A549 (cell line): ENCODE measurements around the gene ZNF534. TPM values are rescaled to one million over a fixed set of nuclear protein-coding genes. Genes with fewer than 3 reads are reported as not detected.

Experiments used
- ATAC-seq, 2 experiments: fragments of 200-7000 bp in 1 of 2; fragments of >200 bp in 1 of 2; cut with Nextera tagmentation in 1 of 2; cut with Tn5 transposase in 1 of 2; 3 replicates each; pipeline versions ENCODE4 v1.8.0 to v1.9.1; 2018 to 2020; ENCODE audit warnings: mild to moderate bottlenecking in 1 of 2, moderate library complexity in 1 of 2
- CTCF ChIA-PET: fragments of 300-600 bp; sonication (Branson Sonifier 250); formaldehyde crosslinking; extraction: SDS; loops from one replicate; lab custom pipeline; 2021; ENCODE audit warnings: antibody characterized with exemption, inconsistent platforms; lab: Yijun Ruan, JAX
- POLR2A ChIA-PET: fragments of 350-600 bp; formaldehyde crosslinking; extraction: SDS; loops from one replicate; lab custom pipeline; 2021; ENCODE audit warnings: antibody characterized with exemption, inconsistent platforms; lab: Yijun Ruan, JAX
- DNase-seq, 2 experiments: peaks; one replicate each; pipeline versions ENCODE4 v3.0.0 to v3.0.0-alpha.2; 2011 to 2016; ENCODE audit warnings: low read depth in 1 of 2, low spot score in 1 of 2
- FAIRE-seq: peaks from 2 replicates; lab custom pipeline; 2011; peaks lifted over from hg19 to GRCh38; lab: Jason Lieb, UNC
- H3K27ac ChIP-seq, 2 experiments: fragments of >200 bp; sonication (Bioruptor Twin); formaldehyde crosslinking; 3 replicates each; pipeline ENCODE4 v1.5.1; 2016 to 2017
- H3K4me1 ChIP-seq: fragments of >200 bp; sonication (Bioruptor Twin); formaldehyde crosslinking; 3 replicates; pipeline ENCODE4 v1.6.1; 2016
- H3K4me2 ChIP-seq: fragments of >200 bp; sonication (Bioruptor Twin); formaldehyde crosslinking; 3 replicates; pipeline ENCODE4 v1.6.1; 2016
- H3K4me3 ChIP-seq: fragments of >200 bp; sonication (Bioruptor Twin); formaldehyde crosslinking; 3 replicates; pipeline ENCODE4 v1.5.1; 2016
- H3K9me3 ChIP-seq: fragments of >200 bp; sonication (Bioruptor Twin); formaldehyde crosslinking; 3 replicates; pipeline ENCODE4 v1.6.1; 2016
- BHLHE40 ChIP-seq: IDR thresholded peaks from 2 replicates; pipeline ENCODE4 v1.6.1; 2012; ENCODE audit warnings: low read depth, low read length, inconsistent platforms
- CBX8 ChIP-seq: fragments of 200-600 bp; sonication (generic); IDR thresholded peaks from 2 replicates; pipeline ENCODE4 v1.6.1; 2016
- CHD2 ChIP-seq: fragments of 150-350 bp; IDR thresholded peaks from 2 replicates; pipeline ENCODE4 v1.6.1; 2014; ENCODE audit warnings: low read length; ENCODE audit not compliant: partially characterized antibody
- E2F6 ChIP-seq: IDR thresholded peaks from 2 replicates; pipeline ENCODE4 v1.6.1; 2012; ENCODE audit warnings: low read depth, borderline replicate concordance
- EHF ChIP-seq: fragments of 250-450 bp; sonication (Bioruptor Pico); IDR thresholded peaks from 2 replicates; pipeline ENCODE4 v1.5.0; 2020; ENCODE audit warnings: mild to moderate bottlenecking
- EHMT2 ChIP-seq: fragments of 200-600 bp; sonication (generic); IDR thresholded peaks from 2 replicates; pipeline ENCODE4 v1.6.1; 2016; ENCODE audit warnings: antibody characterized with exemption, low read depth, mild to moderate bottlenecking, moderate library complexity
- ESRRA ChIP-seq: fragments of 150-350 bp; IDR thresholded peaks from 2 replicates; pipeline ENCODE4 v1.6.1; 2014; ENCODE audit warnings: mild to moderate bottlenecking, low read length, borderline replicate concordance
- FOSL2 ChIP-seq, 2 experiments: fragments of 450-650 bp in 1 of 2; fragments of >200 bp in 1 of 2; sonication (Bioruptor Twin) in 1 of 2; formaldehyde crosslinking; IDR thresholded peaks; 2 replicates each; pipeline versions ENCODE4 v1.5.0 to v1.6.1; 2016 to 2020; ENCODE audit warnings: mild to moderate bottlenecking in 1 of 2, moderate library complexity in 1 of 2
- HES2 ChIP-seq: fragments of >200 bp; sonication (Bioruptor Twin); formaldehyde crosslinking; IDR thresholded peaks from 2 replicates; pipeline ENCODE4 v1.6.1; 2016
- HMGXB4 ChIP-seq: fragments of 250-450 bp; sonication (Bioruptor Pico); IDR thresholded peaks from 2 replicates; pipeline ENCODE4 v1.5.0; 2021; ENCODE audit warnings: mild to moderate bottlenecking, moderate library complexity, borderline replicate concordance
- HOXB13 ChIP-seq: fragments of 250-450 bp; sonication (Bioruptor Pico); IDR thresholded peaks from 2 replicates; pipeline ENCODE4 v1.5.0; 2020; ENCODE audit warnings: low read depth, mild to moderate bottlenecking, moderate library complexity
- JUN ChIP-seq, 2 experiments: fragments of >200 bp; sonication (Bioruptor Twin); formaldehyde crosslinking; IDR thresholded peaks; 2 replicates in 1 of 2; 3 replicates in 1 of 2; pipeline ENCODE4 v1.6.1; 2016 to 2017
- JUNB ChIP-seq: fragments of >200 bp; sonication (Bioruptor Twin); formaldehyde crosslinking; IDR thresholded peaks from 2 replicates; pipeline ENCODE4 v1.6.1; 2016
- MAZ ChIP-seq: fragments of 150-350 bp; IDR thresholded peaks from 2 replicates; pipeline ENCODE4 v1.6.1; 2014; ENCODE audit warnings: antibody characterized with exemption, low read depth, low read length, borderline replicate concordance
- MYC ChIP-seq: IDR thresholded peaks from 2 replicates; pipeline ENCODE4 v1.6.1; 2012; ENCODE audit warnings: mild to moderate bottlenecking, inconsistent platforms, low read length, improper control_type of control experiment, borderline replicate concordance
- NFE2L2 ChIP-seq: fragments of 150-350 bp; conservative IDR thresholded peaks from 2 replicates; pipeline ENCODE4 v1.6.1; 2014; ENCODE audit warnings: low read length
- NPAS2 ChIP-seq: fragments of 250-450 bp; sonication (Bioruptor Pico); IDR thresholded peaks from 2 replicates; pipeline ENCODE4 v1.8.0; 2022; ENCODE audit warnings: mild to moderate bottlenecking, moderate library complexity, borderline replicate concordance
- NR3C1 ChIP-seq: fragments of >200 bp; sonication (Bioruptor Twin); formaldehyde crosslinking; IDR thresholded peaks from 3 replicates; pipeline ENCODE4 v1.6.1; 2017
- PHF8 ChIP-seq: fragments of 200-600 bp; sonication (generic); IDR thresholded peaks from 2 replicates; pipeline ENCODE4 v1.6.1; 2016; ENCODE audit warnings: low read depth, mild to moderate bottlenecking, antibody characterized with exemption, moderate library complexity, borderline replicate concordance
- POLR2AphosphoS2 ChIP-seq: conservative IDR thresholded peaks from 2 replicates; pipeline ENCODE4 v1.6.1; 2012; ENCODE audit warnings: low read length, improper control_type of control experiment, inconsistent platforms
- RAD21 ChIP-seq, 2 experiments: fragments of >200 bp in 1 of 2; sonication (Bioruptor Twin) in 1 of 2; formaldehyde crosslinking in 1 of 2; IDR thresholded peaks in 1 of 2; conservative IDR thresholded peaks in 1 of 2; 2 replicates in 1 of 2; 3 replicates in 1 of 2; pipeline ENCODE4 v1.6.1; 2012 to 2018; ENCODE audit warnings: inconsistent platforms in 1 of 2
- REST ChIP-seq: fragments of 200-600 bp; sonication (generic); IDR thresholded peaks from 2 replicates; pipeline ENCODE4 v1.6.1; 2016; ENCODE audit warnings: antibody characterized with exemption, mild to moderate bottlenecking, moderate library complexity
- RFX5 ChIP-seq: fragments of 450-650 bp; IDR thresholded peaks from 2 replicates; pipeline ENCODE4 v1.7.1; 2014; ENCODE audit warnings: antibody characterized with exemption, mild to moderate bottlenecking, moderate library complexity
- TP53 ChIP-seq: fragments of 250-450 bp; sonication (Bioruptor Pico); IDR thresholded peaks from 2 replicates; pipeline ENCODE4 v1.5.0; 2021; ENCODE audit warnings: mild to moderate bottlenecking, moderate library complexity
- ZFP36 ChIP-seq: fragments of 450-650 bp; IDR thresholded peaks from 2 replicates; pipeline ENCODE4 v1.6.1; 2014; ENCODE audit warnings: borderline replicate concordance; ENCODE audit not compliant: partially characterized antibody
- WGBS: methylation state at CpG from one replicate; pipeline ENCODE4 v1.1.6; 2017; ENCODE audit errors: missing lambda C conversion rate; 5-methylcytosine and 5-hydroxymethylcytosine counted together
- polyA plus RNA-seq, 4 experiments: library from polyadenylated mRNA; depleted of rRNA in 3 of 4; stranded (reverse); fragments of >200 nt; fragmentation: RNase III in 1 of 4; extraction: RNeasy Plus Mini Kit Qiagen cat#74134 plus additional on column Dnase treatment in 1 of 4; gene quantifications; 2 replicates in 3 of 4; 3 replicates in 1 of 4; pipeline ENCODE4 v1.2.3, GENCODE V29; 2011 to 2017

The ZNF534 gene
- polyA plus RNA-seq, 2 of the 4 experiments (the other 2 are of a cell fraction) = not detected

GRCh38 chr19:52410276-52410675 lies 18.7 kb upstream of the ZNF534 start (continued):
- TF ChIP-seq REST (no peak), CHD2 (no peak), TP53 (CRISPR knock-in tag) (no peak), JUNB (no peak)

- H3K4me1 ChIP-seq = no peaks in the 10 kb centered on the region
- DNase-seq (no peak), ATAC-seq (no peak), FAIRE-seq (no peak)
- WGBS = 25% methylated on average over 5 of the region's 5 CpGs
- CTCF ChIA-PET = no interaction called here
- no peak overlapping the region for H3K27ac ChIP-seq
- H3K9me3 ChIP-seq = peaks cover 78% of the 10 kb centered on the region
- TF ChIP-seq ESRRA (no peak), TP53 (CRISPR knock-in tag) (no peak), FOSL2 (IDR thresholded peaks at IDR 0.05) (no peak), FOSL2 (CRISPR knock-in tag; IDR thresholded peaks at IDR 0.05) (no peak), MYC (no peak), NPAS2 (CRISPR knock-in tag) (no peak), BHLHE40 (no peak), NR3C1 (no peak)
- POLR2A ChIA-PET = no interaction called here
- H3K4me3 ChIP-seq = no peak overlapping the region
- H3K4me2 ChIP-seq = no peak overlapping the region
Measured at GRCh38 chr19:52415711-52416110, 13.2 kb upstream of the ZNF534 start.

- no peak for FAIRE-seq
- H3K4me2 ChIP-seq = no peak overlapping the region
- TF ChIP-seq HMGXB4 = no peak
- no peak for TF ChIP-seq BHLHE40
- no peak for TF ChIP-seq FOSL2 (IDR thresholded peaks at IDR 0.05)
- TF ChIP-seq FOSL2 (CRISPR knock-in tag; IDR thresholded peaks at IDR 0.05) = no peak
- no peak for TF ChIP-seq PHF8
- no peak for TF ChIP-seq EHF (CRISPR knock-in tag)
- no peak for TF ChIP-seq EHMT2
- no peak for TF ChIP-seq MAZ
- no peak for TF ChIP-seq CBX8
- TF ChIP-seq E2F6 = no peak
- TF ChIP-seq NFE2L2 = no peak
- TF ChIP-seq JUNB = no peak
- no peak for TF ChIP-seq HOXB13 (CRISPR knock-in tag)
- no peak for TF ChIP-seq RFX5
- no peak for TF ChIP-seq HES2
- TF ChIP-seq POLR2AphosphoS2 = no peak
- no peak for TF ChIP-seq JUN (IDR thresholded peaks at IDR 0.05)
- no peak for TF ChIP-seq ZFP36
- no peak for TF ChIP-seq RAD21 (conservative IDR thresholded peaks at IDR 0.05 in 1 of 2, IDR thresholded peaks at IDR 0.05 in 1 of 2)
- TF ChIP-seq, all 56 proteins: peak for 0
- Histone ChIP-seq H3K4me3 (no peak overlapping the region), H3K4me1 (no peaks in the 10 kb centered on the region), H3K9me3 (peaks cover 41% of the 10 kb centered on the region; the same call in 2 of the 3 replicates), H3K27ac (no peak overlapping the region)
- ATAC-seq (no peak), DNase-seq (no peak)
- ChIA-PET CTCF (no interaction called here), POLR2A (no interaction called here)
- 5% methylated on average over 3 of the region's 3 CpGs for WGBS
Measured at GRCh38 chr19:52442179-52442578, 13.2 kb downstream of the ZNF534 start.
